HCT116 (cell line): ENCODE results near the gene ULBP2. TPM values are rescaled to one million over a fixed set of nuclear protein-coding genes. Genes with fewer than 3 reads are reported as not detected.

Source experiments
- ATAC-seq: fragments of 200-7000 bp; cut with Tn5 transposase; 2 replicates; pipeline ENCODE4 v1.9.1; 2020; ENCODE audit warnings: mild to moderate bottlenecking, moderate library complexity
- BruUV-seq: library from RNA; stranded (reverse); fragments of 400-500 nt; replicated peaks from 2 replicates; lab custom pipeline; 2021; lab: Mats Ljungman, UMichigan
- CTCF ChIA-PET: fragments of 300-600 bp; sonication (Branson Sonifier 250); formaldehyde crosslinking; loops from one replicate; lab custom pipeline; 2021; ENCODE audit warnings: antibody characterized with exemption; lab: Charles Lee
- POLR2A ChIA-PET: fragments of 300-600, 350-600 bp; sonication (Branson Sonifier 250); formaldehyde crosslinking; loops from one replicate; lab custom pipeline; 2021; ENCODE audit warnings: antibody characterized with exemption; lab: Charles Lee
- RAD21 ChIA-PET, 2 experiments: fragments of 300-600 bp; sonication (Branson Sonifier 250); formaldehyde crosslinking; loops; one replicate each; lab custom pipeline; 2023; ENCODE audit warnings: low total read pairs in 2 of 2; ENCODE audit not compliant: uncharacterized antibody in 2 of 2, unreplicated experiment in 2 of 2, low non-redundant PET in 1 of 2; lab: Charles Lee
- DNase-seq: peaks from one replicate; pipeline ENCODE4 v3.0.0-alpha.2; 2010; ENCODE audit warnings: low read depth, low spot score
- H2AFZ ChIP-seq: fragments of 200-600 bp; shearing (Covaris generic), sonication (generic); 2 replicates; pipeline ENCODE4 v1.6.1; 2017; ENCODE audit warnings: low read depth, mixed run types, mixed read lengths, antibody characterized with exemption, low read length; ENCODE audit not compliant: poor library complexity, severe bottlenecking
- H3K27ac ChIP-seq: 2 replicates; pipeline ENCODE4 v1.5.1; 2012; ENCODE audit warnings: low read depth, low read length
- H3K27me3 ChIP-seq: fragments of 200-600 bp; sonication (generic); 2 replicates; pipeline ENCODE4 v1.6.1; 2016; ENCODE audit warnings: mixed run types, low read length, mixed read lengths; ENCODE audit not compliant: insufficient read depth
- H3K36me3 ChIP-seq, 2 experiments: fragments of 200-500 bp in 1 of 2; fragments of 200-600 bp in 1 of 2; sonication (Bioruptor generic) in 1 of 2; sonication (generic) in 1 of 2; 2 replicates each; pipeline versions ENCODE4 v1.5.1 to v1.6.1; 2014 to 2016; ENCODE audit warnings: low read length in 2 of 2, inconsistent platforms in 1 of 2, mixed read lengths in 1 of 2, mixed run types in 1 of 2; ENCODE audit not compliant: insufficient read depth in 2 of 2, control insufficient read depth in 1 of 2
- H3K4me1 ChIP-seq, 2 experiments: fragments of 200-600 bp in 1 of 2; sonication (generic) in 1 of 2; 2 replicates each; pipeline versions ENCODE4 v1.5.1 to v1.6.1; 2012 to 2017; ENCODE audit warnings: low read length in 2 of 2, inconsistent platforms in 1 of 2, mild to moderate bottlenecking in 1 of 2, mixed read lengths in 1 of 2, mixed run types in 1 of 2, moderate library complexity in 1 of 2; ENCODE audit not compliant: insufficient read depth in 2 of 2, control insufficient read depth in 1 of 2
- H3K4me2 ChIP-seq: fragments of 200-600 bp; sonication (generic); 2 replicates; pipeline ENCODE4 v1.6.1; 2017; ENCODE audit warnings: mixed run types, low read length, mixed read lengths
- H3K4me3 ChIP-seq, 2 experiments: fragments of 200-600 bp in 1 of 2; sonication (generic) in 1 of 2; replicated peaks in 1 of 2; 2 replicates each; pipeline ENCODE4 v1.5.1; 2011 to 2016; ENCODE audit warnings: low read length in 2 of 2, control low read depth in 1 of 2, low read depth in 1 of 2, mild to moderate bottlenecking in 1 of 2, mixed read lengths in 1 of 2, mixed run types in 1 of 2
- H3K79me2 ChIP-seq: fragments of 200-600 bp; sonication (generic); 2 replicates; pipeline ENCODE4 v1.6.1; 2017; ENCODE audit warnings: mild to moderate bottlenecking, mixed run types, low read length, moderate library complexity, mixed read lengths; ENCODE audit not compliant: insufficient read depth
- H3K9ac ChIP-seq: fragments of 200-600 bp; sonication (generic); 2 replicates; pipeline ENCODE4 v1.6.1; 2016; ENCODE audit warnings: low read length, mixed read lengths
- H3K9me2 ChIP-seq: fragments of 200-600 bp; sonication (generic), shearing (Covaris generic); 2 replicates; pipeline ENCODE4 v1.6.1; 2017; ENCODE audit warnings: mixed run types, mild to moderate bottlenecking, moderate library complexity; ENCODE audit not compliant: insufficient read depth
- H3K9me3 ChIP-seq, 2 experiments: fragments of 200-500 bp in 1 of 2; fragments of 200-600 bp in 1 of 2; sonication (Bioruptor generic) in 1 of 2; sonication (generic) in 1 of 2; 2 replicates each; pipeline ENCODE4 v1.6.1; 2014 to 2017; ENCODE audit warnings: low read length in 2 of 2, mixed read lengths in 2 of 2, inconsistent platforms in 1 of 2, low read depth in 1 of 2, mild to moderate bottlenecking in 1 of 2, mixed run types in 1 of 2, moderate library complexity in 1 of 2; ENCODE audit not compliant: control insufficient read depth in 1 of 2, insufficient read depth in 1 of 2
- H4K20me1 ChIP-seq: fragments of 200-600 bp; sonication (generic), shearing (Covaris generic); 2 replicates; pipeline ENCODE4 v1.6.1; 2017; ENCODE audit warnings: mixed run types, mild to moderate bottlenecking, moderate library complexity; ENCODE audit not compliant: insufficient read depth
- CBX3 ChIP-seq: IDR thresholded peaks from 2 replicates; pipeline ENCODE4 v1.6.1; 2012; ENCODE audit warnings: low read depth
- CEBPB ChIP-seq: IDR thresholded peaks from 2 replicates; pipeline ENCODE4 v1.6.1; 2012; ENCODE audit warnings: low read depth
- EZH2 ChIP-seq: fragments of 200-600 bp; sonication (generic); IDR thresholded peaks from 2 replicates; pipeline ENCODE4 v1.6.1; 2017; ENCODE audit warnings: antibody characterized with exemption, mixed run types
- FOSL1 ChIP-seq: IDR thresholded peaks from 2 replicates; pipeline ENCODE4 v1.6.1; 2012; ENCODE audit warnings: low read depth
- POLR2A ChIP-seq: IDR thresholded peaks from 2 replicates; pipeline ENCODE4 v1.7.0; 2011; ENCODE audit warnings: borderline replicate concordance; ENCODE audit not compliant: insufficient read depth, insufficient read length; ENCODE audit errors: extremely low read depth
- SRF ChIP-seq: IDR thresholded peaks from 2 replicates; pipeline ENCODE4 v1.6.1; 2012; ENCODE audit warnings: low read depth
- YY1 ChIP-seq: IDR thresholded peaks from 2 replicates; pipeline ENCODE4 v1.6.1; 2011; ENCODE audit warnings: low read length, low read depth, moderate library complexity, mild to moderate bottlenecking; ENCODE audit not compliant: insufficient replicate concordance; ENCODE audit errors: extremely low read depth
- intact Hi-C: fragments of 100-400 bp; cut with micrococcal nuclease; formaldehyde crosslinking; loops from 2 replicates; pipeline ENCODE4 v1.10.0; 2022
- total RNA-seq: library from RNA; stranded (reverse); gene quantifications from one replicate; pipeline ENCODE4 v1.2.1, GENCODE V29; 2021; ENCODE audit not compliant: unreplicated experiment
- TF ChIP-seq, protein P1 (sequence below), 3 experiments: fragments of 200-600 bp in 1 of 3; sonication (generic) in 1 of 3; IDR thresholded peaks in 2 of 3; conservative IDR thresholded peaks in 1 of 3; 2 replicates each; pipeline ENCODE4 v1.5.1; 2012 to 2017; ENCODE audit warnings: low read depth in 2 of 3, low read length in 2 of 3, antibody characterized with exemption in 1 of 3, borderline replicate concordance in 1 of 3, control low read depth in 1 of 3, mild to moderate bottlenecking in 1 of 3, mixed read lengths in 1 of 3, mixed run types in 1 of 3, moderate library complexity in 1 of 3; ENCODE audit not compliant: insufficient read depth in 1 of 3
- TF ChIP-seq, protein P2 (sequence below): IDR thresholded peaks from 2 replicates; pipeline ENCODE4 v1.6.1; 2012
- TF ChIP-seq, protein P3 (sequence below): IDR thresholded peaks from 2 replicates; pipeline ENCODE4 v1.6.1; 2012; ENCODE audit warnings: low read depth
- TF ChIP-seq, protein P4 (sequence below): IDR thresholded peaks from 2 replicates; pipeline ENCODE4 v1.6.1; 2012

The ULBP2 gene
- total RNA-seq, 1 experiment from 2014 or later: 10.2 TPM

DNA sequence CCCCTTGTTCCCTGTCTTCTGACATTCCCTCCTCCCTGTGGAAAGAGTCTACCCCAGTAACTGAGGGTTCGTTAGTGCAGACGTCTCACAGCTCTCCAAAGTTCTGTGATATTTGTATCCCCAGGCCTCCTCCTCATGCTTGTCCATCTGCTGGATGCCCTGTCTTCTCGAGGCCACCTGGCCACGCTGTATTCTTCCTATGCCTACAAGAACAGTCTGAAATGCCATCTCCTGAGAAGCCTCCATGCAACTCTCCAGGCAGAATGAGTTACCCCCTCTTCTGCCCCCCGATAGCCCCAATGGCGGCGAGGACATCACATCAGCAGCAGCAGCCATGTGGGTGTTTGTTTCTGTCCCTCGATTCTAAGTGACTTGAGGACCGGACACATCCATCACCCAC, 9.3 kb downstream of the ULBP2 start (continued):
- TF ChIP-seq, protein P1, sequence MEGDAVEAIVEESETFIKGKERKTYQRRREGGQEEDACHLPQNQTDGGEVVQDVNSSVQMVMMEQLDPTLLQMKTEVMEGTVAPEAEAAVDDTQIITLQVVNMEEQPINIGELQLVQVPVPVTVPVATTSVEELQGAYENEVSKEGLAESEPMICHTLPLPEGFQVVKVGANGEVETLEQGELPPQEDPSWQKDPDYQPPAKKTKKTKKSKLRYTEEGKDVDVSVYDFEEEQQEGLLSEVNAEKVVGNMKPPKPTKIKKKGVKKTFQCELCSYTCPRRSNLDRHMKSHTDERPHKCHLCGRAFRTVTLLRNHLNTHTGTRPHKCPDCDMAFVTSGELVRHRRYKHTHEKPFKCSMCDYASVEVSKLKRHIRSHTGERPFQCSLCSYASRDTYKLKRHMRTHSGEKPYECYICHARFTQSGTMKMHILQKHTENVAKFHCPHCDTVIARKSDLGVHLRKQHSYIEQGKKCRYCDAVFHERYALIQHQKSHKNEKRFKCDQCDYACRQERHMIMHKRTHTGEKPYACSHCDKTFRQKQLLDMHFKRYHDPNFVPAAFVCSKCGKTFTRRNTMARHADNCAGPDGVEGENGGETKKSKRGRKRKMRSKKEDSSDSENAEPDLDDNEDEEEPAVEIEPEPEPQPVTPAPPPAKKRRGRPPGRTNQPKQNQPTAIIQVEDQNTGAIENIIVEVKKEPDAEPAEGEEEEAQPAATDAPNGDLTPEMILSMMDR (IDR thresholded peaks at IDR 0.05 in 2 of 3, conservative IDR thresholded peaks at IDR 0.05 in 1 of 3; ENCODE audit: borderline replicate concordance in 1 of 3, insufficient read depth in 1 of 3, low read depth in 2 of 3, low read length in 2 of 3): no peak
- TF ChIP-seq EZH2: no peak
- no peak for TF ChIP-seq FOSL1

DNA sequence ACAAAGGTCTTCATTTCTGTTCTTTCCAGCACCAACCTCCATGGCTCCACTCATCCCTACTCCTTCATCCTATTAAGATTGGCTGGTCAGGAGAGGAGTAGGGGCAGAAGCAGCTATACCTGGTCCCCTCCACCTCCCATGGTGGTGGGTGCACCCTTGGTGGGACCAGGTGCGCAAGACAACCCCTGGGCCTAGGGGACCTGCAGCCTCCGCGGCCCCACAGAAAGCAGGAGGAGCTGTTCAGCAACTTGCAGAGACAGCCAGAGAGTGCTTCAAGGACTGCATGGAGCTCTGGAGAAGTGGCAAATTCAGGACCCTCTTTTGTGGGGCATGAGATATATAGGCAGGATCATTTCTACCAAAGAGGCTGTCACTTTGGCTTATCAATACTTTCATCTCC, 9.8 kb downstream of the ULBP2 start:
- no peaks in the 10 kb centered on the region for H3K4me1 ChIP-seq
- no peak overlapping the region for H3K4me3 ChIP-seq
- ChIA-PET POLR2A (no interaction called here), CTCF (interaction anchor here (1.3 kb wide), 1 partner anchor 10 kb away, joined by 3 read pairs; no protein-coding TSS in a partner anchor), RAD21 (no interaction called here)
- TF ChIP-seq, protein P1 (IDR thresholded peaks at IDR 0.05 in 2 of 3, conservative IDR thresholded peaks at IDR 0.05 in 1 of 3; ENCODE audit: borderline replicate concordance in 1 of 3, insufficient read depth in 1 of 3, low read depth in 2 of 3, low read length in 2 of 3): no peak
- TF ChIP-seq, protein P2, sequence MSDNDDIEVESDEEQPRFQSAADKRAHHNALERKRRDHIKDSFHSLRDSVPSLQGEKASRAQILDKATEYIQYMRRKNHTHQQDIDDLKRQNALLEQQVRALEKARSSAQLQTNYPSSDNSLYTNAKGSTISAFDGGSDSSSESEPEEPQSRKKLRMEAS: no peak
- TF ChIP-seq SRF (no peak), CEBPB (no peak), POLR2A (no peak), YY1 (no peak), CBX3 (no peak)
- TF ChIP-seq, protein P3, sequence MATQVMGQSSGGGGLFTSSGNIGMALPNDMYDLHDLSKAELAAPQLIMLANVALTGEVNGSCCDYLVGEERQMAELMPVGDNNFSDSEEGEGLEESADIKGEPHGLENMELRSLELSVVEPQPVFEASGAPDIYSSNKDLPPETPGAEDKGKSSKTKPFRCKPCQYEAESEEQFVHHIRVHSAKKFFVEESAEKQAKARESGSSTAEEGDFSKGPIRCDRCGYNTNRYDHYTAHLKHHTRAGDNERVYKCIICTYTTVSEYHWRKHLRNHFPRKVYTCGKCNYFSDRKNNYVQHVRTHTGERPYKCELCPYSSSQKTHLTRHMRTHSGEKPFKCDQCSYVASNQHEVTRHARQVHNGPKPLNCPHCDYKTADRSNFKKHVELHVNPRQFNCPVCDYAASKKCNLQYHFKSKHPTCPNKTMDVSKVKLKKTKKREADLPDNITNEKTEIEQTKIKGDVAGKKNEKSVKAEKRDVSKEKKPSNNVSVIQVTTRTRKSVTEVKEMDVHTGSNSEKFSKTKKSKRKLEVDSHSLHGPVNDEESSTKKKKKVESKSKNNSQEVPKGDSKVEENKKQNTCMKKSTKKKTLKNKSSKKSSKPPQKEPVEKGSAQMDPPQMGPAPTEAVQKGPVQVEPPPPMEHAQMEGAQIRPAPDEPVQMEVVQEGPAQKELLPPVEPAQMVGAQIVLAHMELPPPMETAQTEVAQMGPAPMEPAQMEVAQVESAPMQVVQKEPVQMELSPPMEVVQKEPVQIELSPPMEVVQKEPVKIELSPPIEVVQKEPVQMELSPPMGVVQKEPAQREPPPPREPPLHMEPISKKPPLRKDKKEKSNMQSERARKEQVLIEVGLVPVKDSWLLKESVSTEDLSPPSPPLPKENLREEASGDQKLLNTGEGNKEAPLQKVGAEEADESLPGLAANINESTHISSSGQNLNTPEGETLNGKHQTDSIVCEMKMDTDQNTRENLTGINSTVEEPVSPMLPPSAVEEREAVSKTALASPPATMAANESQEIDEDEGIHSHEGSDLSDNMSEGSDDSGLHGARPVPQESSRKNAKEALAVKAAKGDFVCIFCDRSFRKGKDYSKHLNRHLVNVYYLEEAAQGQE: no peak
- TF ChIP-seq, protein P4, sequence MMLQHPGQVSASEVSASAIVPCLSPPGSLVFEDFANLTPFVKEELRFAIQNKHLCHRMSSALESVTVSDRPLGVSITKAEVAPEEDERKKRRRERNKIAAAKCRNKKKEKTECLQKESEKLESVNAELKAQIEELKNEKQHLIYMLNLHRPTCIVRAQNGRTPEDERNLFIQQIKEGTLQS: no peak
- H3K4me2 ChIP-seq: no peak overlapping the region
- no peaks in the 10 kb centered on the region for H4K20me1 ChIP-seq
- H3K36me3 ChIP-seq: no peaks in the 10 kb centered on the region
- H3K9me2 ChIP-seq: no peaks in the 10 kb centered on the region
- intact Hi-C loops: no loop called here
- no peaks in the 10 kb centered on the region for H3K79me2 ChIP-seq
- DNase-seq: no peak
- H3K9me3 ChIP-seq: no peaks in the 10 kb centered on the region
- no peak overlapping the region for H2AFZ ChIP-seq
- no peak for ATAC-seq
- no peak overlapping the region for H3K9ac ChIP-seq
- no TSS peak for BruUV-seq
- H3K27me3 ChIP-seq: no peaks in the 10 kb centered on the region
- H3K27ac ChIP-seq: no peak overlapping the region
